T-helper 9 cell (primary cell): Measurements from ENCODE around the gene SEC11C.
"Not testable (repeated sequence)": the region's sequence is repeated elsewhere in the genome, so short reads cannot be mapped to it uniquely, and the experiment has no call there.

Experiments used
- DNase-seq: peaks from one replicate; pipeline ENCODE4 v3.0.0-alpha.2; 2020
- total RNA-seq, 2 donors: gene quantifications; one replicate each; lab custom pipeline; 2026; lab: John Stamatoyannopoulos, UW

Gene SEC11C
- 36.7 to 44.8 reads per million in 2 donors for total RNA-seq

GRCh38 chr18:59139615-59140301, at the start of gene SEC11C:
Gene SEC11C, plus strand, starts transcription at chr18:59139884. Its CDS starts 65 bp downstream, at chr18:59139949.
- DNase-seq, result peak; percentile 92

- DNase-seq, result no peak
Observed at GRCh38 chr18:59090966-59091603, 48.6 kb upstream of the SEC11C start.

- no peak for DNase-seq
Observed at GRCh38 chr18:59093668-59094067, 46.0 kb upstream of the SEC11C start.

- no peak for DNase-seq
Observed at GRCh38 chr18:59094569-59094968, 45.1 kb upstream of the SEC11C start.

GRCh38 chr18:59096098-59096789, 43.4 kb upstream of the SEC11C start:
- DNase-seq, result no peak

GRCh38 chr18:59101830-59102414, 37.8 kb upstream of the SEC11C start:
- no peak for DNase-seq

- DNase-seq, result no peak
Observed at GRCh38 chr18:59109375-59109774, 30.3 kb upstream of the SEC11C start.

GRCh38 chr18:59114160-59114559, 25.5 kb upstream of the SEC11C start:
- no peak for DNase-seq

- no peak for DNase-seq
Observed at GRCh38 chr18:59123588-59124369, 15.9 kb upstream of the SEC11C start.

- no peak for DNase-seq
Observed at GRCh38 chr18:59124370-59124704, 15.3 kb upstream of the SEC11C start.

GRCh38 chr18:59127047-59127446, 12.6 kb upstream of the SEC11C start:
- no peak for DNase-seq

- no peak for DNase-seq
Observed at GRCh38 chr18:59129951-59130703, 9.6 kb upstream of the SEC11C start.

- no peak for DNase-seq
Observed at GRCh38 chr18:59132810-59133465, 6.7 kb upstream of the SEC11C start.

- peak; percentile 90 for DNase-seq
Observed at GRCh38 chr18:59139291-59139614, 431 bp upstream of the SEC11C start.

GRCh38 chr18:59140302-59140885, 710 bp downstream of the SEC11C start:
- DNase-seq, result no peak

GRCh38 chr18:59141294-59142068, 1.8 kb downstream of the SEC11C start:
- no peak for DNase-seq

- no peak for DNase-seq
Observed at GRCh38 chr18:59142274-59142673, 2.6 kb downstream of the SEC11C start.

GRCh38 chr18:59142800-59143416, 3.2 kb downstream of the SEC11C start:
- not testable (repeated sequence) for DNase-seq

GRCh38 chr18:59143441-59143840, 3.8 kb downstream of the SEC11C start:
- no peak for DNase-seq

- no peak for DNase-seq
Observed at GRCh38 chr18:59144483-59144882, 4.8 kb downstream of the SEC11C start.
